Panc1 (cell line): ENCODE data around the gene SFTPB.

Experiments used
- POLR2AphosphoS5 ChIP-seq: IDR thresholded peaks from 2 replicates; pipeline ENCODE4 v1.6.1; 2012; ENCODE audit warnings: mild to moderate bottlenecking, low read depth, low read length, moderate library complexity
- SIN3A ChIP-seq: IDR thresholded peaks from 2 replicates; pipeline ENCODE4 v1.6.1; 2012; ENCODE audit warnings: low read depth, mild to moderate bottlenecking, low read length, moderate library complexity, borderline replicate concordance; ENCODE audit not compliant: insufficient read depth
- TCF7L2 ChIP-seq: IDR thresholded peaks from 2 replicates; pipeline ENCODE4 v1.6.1; 2011; ENCODE audit warnings: mild to moderate bottlenecking, low read depth, low read length, inconsistent platforms
- TF ChIP-seq, protein P1 (sequence below): fragments of 450-650 bp; IDR thresholded peaks from 2 replicates; pipeline ENCODE4 v1.5.1; 2017; ENCODE audit warnings: mild to moderate bottlenecking
- TF ChIP-seq, protein P2 (sequence below), 2 experiments: IDR thresholded peaks; 2 replicates each; pipeline ENCODE4 v1.6.1; 2011 to 2012; ENCODE audit warnings: low read depth in 2 of 2, control low read depth in 1 of 2, low read length in 1 of 2, mild to moderate bottlenecking in 1 of 2, moderate library complexity in 1 of 2; ENCODE audit not compliant: insufficient read depth in 1 of 2

DNA sequence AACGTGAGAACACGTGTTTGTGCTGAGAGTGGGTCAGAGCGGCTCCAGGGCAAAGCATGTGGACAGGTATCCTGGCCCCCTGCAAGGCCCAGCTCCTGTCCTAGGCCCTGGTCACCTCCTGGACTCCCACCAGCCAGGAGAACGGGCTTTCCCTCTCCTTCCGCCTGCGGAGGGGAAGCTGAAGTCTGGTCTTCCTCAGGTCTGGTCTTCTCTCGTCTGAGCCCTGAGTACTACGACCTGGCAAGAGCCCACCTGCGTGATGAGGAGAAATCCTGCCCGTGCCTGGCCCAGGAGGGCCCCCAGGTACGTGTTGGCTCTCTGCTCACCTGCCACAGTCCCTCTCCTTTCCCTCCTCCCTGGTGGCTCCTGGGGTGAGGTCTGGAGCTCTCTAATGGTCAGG, 27.1 kb upstream of the SFTPB start:
- TF ChIP-seq, protein P1, sequence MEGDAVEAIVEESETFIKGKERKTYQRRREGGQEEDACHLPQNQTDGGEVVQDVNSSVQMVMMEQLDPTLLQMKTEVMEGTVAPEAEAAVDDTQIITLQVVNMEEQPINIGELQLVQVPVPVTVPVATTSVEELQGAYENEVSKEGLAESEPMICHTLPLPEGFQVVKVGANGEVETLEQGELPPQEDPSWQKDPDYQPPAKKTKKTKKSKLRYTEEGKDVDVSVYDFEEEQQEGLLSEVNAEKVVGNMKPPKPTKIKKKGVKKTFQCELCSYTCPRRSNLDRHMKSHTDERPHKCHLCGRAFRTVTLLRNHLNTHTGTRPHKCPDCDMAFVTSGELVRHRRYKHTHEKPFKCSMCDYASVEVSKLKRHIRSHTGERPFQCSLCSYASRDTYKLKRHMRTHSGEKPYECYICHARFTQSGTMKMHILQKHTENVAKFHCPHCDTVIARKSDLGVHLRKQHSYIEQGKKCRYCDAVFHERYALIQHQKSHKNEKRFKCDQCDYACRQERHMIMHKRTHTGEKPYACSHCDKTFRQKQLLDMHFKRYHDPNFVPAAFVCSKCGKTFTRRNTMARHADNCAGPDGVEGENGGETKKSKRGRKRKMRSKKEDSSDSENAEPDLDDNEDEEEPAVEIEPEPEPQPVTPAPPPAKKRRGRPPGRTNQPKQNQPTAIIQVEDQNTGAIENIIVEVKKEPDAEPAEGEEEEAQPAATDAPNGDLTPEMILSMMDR = no peak
- TF ChIP-seq SIN3A = no peak
- no peak for TF ChIP-seq POLR2AphosphoS5
- TF ChIP-seq, protein P2, sequence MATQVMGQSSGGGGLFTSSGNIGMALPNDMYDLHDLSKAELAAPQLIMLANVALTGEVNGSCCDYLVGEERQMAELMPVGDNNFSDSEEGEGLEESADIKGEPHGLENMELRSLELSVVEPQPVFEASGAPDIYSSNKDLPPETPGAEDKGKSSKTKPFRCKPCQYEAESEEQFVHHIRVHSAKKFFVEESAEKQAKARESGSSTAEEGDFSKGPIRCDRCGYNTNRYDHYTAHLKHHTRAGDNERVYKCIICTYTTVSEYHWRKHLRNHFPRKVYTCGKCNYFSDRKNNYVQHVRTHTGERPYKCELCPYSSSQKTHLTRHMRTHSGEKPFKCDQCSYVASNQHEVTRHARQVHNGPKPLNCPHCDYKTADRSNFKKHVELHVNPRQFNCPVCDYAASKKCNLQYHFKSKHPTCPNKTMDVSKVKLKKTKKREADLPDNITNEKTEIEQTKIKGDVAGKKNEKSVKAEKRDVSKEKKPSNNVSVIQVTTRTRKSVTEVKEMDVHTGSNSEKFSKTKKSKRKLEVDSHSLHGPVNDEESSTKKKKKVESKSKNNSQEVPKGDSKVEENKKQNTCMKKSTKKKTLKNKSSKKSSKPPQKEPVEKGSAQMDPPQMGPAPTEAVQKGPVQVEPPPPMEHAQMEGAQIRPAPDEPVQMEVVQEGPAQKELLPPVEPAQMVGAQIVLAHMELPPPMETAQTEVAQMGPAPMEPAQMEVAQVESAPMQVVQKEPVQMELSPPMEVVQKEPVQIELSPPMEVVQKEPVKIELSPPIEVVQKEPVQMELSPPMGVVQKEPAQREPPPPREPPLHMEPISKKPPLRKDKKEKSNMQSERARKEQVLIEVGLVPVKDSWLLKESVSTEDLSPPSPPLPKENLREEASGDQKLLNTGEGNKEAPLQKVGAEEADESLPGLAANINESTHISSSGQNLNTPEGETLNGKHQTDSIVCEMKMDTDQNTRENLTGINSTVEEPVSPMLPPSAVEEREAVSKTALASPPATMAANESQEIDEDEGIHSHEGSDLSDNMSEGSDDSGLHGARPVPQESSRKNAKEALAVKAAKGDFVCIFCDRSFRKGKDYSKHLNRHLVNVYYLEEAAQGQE (IDR thresholded peaks at IDR 0.05; ENCODE audit: insufficient read depth in 1 of 2, low read depth in 2 of 2, low read length in 1 of 2) = no peak
- TF ChIP-seq TCF7L2 = no peak
